22Rv1 (cell line): ENCODE results near the gene SORCS2.

Source experiments
- ZFX ChIP-seq: fragments of 450-650 bp; IDR thresholded peaks from 2 replicates; pipeline ENCODE4 v1.6.1; 2017; ENCODE audit warnings: antibody characterized with exemption, borderline replicate concordance
- TF ChIP-seq, protein P1 (sequence below): fragments of 450-650 bp; IDR thresholded peaks from 2 replicates; pipeline ENCODE4 v1.5.1; 2017; ENCODE audit warnings: mild to moderate bottlenecking

DNA sequence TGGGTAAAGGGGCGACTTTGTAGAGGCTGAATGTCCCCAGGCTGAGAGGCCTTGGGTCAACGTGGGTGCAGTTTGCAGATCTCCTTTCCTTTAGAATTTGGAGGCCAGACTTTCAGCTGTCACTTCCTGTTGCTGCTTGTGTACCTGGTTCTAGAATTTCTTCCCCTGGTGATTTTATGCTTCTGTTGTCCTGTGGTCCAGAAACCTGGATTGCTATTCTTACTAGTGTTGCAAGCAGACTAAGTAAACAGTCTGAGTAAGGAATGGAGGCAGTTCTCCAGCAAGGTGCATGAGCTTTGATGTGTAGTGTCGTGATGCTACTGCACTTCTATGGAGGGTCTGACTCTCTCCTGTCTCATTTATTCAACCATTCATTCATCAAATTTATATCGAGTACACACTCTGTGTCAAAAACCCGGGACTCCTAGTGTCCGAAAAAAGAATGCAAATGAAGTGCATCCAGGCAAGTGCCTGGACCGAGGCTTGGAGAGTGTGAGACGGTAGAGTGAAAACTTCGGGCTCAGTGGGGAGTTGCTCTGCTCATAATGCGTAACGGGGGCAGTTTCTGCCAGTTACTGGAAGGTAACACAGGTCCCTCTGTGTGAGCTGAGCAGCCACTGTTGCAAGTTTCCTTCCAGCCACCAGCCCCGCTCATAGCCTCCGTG lies 83.3 kb downstream of the SORCS2 start:
- TF ChIP-seq, protein P1, sequence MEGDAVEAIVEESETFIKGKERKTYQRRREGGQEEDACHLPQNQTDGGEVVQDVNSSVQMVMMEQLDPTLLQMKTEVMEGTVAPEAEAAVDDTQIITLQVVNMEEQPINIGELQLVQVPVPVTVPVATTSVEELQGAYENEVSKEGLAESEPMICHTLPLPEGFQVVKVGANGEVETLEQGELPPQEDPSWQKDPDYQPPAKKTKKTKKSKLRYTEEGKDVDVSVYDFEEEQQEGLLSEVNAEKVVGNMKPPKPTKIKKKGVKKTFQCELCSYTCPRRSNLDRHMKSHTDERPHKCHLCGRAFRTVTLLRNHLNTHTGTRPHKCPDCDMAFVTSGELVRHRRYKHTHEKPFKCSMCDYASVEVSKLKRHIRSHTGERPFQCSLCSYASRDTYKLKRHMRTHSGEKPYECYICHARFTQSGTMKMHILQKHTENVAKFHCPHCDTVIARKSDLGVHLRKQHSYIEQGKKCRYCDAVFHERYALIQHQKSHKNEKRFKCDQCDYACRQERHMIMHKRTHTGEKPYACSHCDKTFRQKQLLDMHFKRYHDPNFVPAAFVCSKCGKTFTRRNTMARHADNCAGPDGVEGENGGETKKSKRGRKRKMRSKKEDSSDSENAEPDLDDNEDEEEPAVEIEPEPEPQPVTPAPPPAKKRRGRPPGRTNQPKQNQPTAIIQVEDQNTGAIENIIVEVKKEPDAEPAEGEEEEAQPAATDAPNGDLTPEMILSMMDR, result no peak
- no peak for TF ChIP-seq ZFX
